Activated B cell treated with CpG ODN at 0.5 μM for 24 hours (primary cell): ENCODE measurements around the gene SLC9A3. TPM values are rescaled to one million over a fixed set of nuclear protein-coding genes. Genes with fewer than 3 reads are reported as not detected.

Experiments used
- ATAC-seq: fragments of 200-7000 bp; cut with Tn5 transposase; one replicate; pipeline ENCODE4 v1.10.0; 2021; ENCODE audit warnings: low read depth, mild to moderate bottlenecking, moderate library complexity
- CTCF ChIA-PET: fragments of 350-600 bp; sonication (Branson Sonifier 250); formaldehyde crosslinking; loops from one replicate; lab custom pipeline; 2021; ENCODE audit warnings: antibody characterized with exemption; lab: Charles Lee
- POLR2A ChIA-PET: fragments of 350-600 bp; sonication (Branson Sonifier 250); formaldehyde crosslinking; loops from one replicate; lab custom pipeline; 2021; ENCODE audit warnings: antibody characterized with exemption; lab: Charles Lee
- DNase-seq: peaks from one replicate; pipeline ENCODE4 v3.0.0; 2022
- H3K27ac Mint-ChIP-seq: one replicate; pipeline ENCODE4 v1.8.0; 2020; ENCODE audit warnings: mixed read lengths
- H3K27me3 Mint-ChIP-seq: one replicate; pipeline ENCODE4 v1.8.0; 2021; ENCODE audit warnings: mixed read lengths
- H3K36me3 Mint-ChIP-seq: one replicate; pipeline ENCODE4 v1.8.0; 2021; ENCODE audit warnings: low read depth, mixed read lengths
- H3K4me1 Mint-ChIP-seq: one replicate; pipeline ENCODE4 v1.8.0; 2021; ENCODE audit warnings: mixed read lengths
- H3K4me3 Mint-ChIP-seq: one replicate; pipeline ENCODE4 v1.8.0; 2020; ENCODE audit warnings: mild to moderate bottlenecking, mixed read lengths
- H3K9me3 Mint-ChIP-seq: one replicate; pipeline ENCODE4 v1.8.0; 2020; ENCODE audit warnings: mixed read lengths
- intact Hi-C: fragments of 100-400 bp; cut with micrococcal nuclease; formaldehyde crosslinking; loops from one replicate; pipeline ENCODE4 v1.15.1; 2024
- total RNA-seq: library from RNA; stranded (reverse); gene quantifications from 2 replicates; pipeline ENCODE4 v1.2.3, GENCODE V29; 2022
- TF ChIP-seq, protein P1 (sequence below): fragments of 200-600 bp; IDR thresholded peaks from one replicate; pipeline ENCODE4 v1.8.0; 2022; ENCODE audit warnings: antibody characterized with exemption, mild to moderate bottlenecking

Gene SLC9A3
- total RNA-seq, 1 donor from 2014 or later = 0.20 TPM

DNA sequence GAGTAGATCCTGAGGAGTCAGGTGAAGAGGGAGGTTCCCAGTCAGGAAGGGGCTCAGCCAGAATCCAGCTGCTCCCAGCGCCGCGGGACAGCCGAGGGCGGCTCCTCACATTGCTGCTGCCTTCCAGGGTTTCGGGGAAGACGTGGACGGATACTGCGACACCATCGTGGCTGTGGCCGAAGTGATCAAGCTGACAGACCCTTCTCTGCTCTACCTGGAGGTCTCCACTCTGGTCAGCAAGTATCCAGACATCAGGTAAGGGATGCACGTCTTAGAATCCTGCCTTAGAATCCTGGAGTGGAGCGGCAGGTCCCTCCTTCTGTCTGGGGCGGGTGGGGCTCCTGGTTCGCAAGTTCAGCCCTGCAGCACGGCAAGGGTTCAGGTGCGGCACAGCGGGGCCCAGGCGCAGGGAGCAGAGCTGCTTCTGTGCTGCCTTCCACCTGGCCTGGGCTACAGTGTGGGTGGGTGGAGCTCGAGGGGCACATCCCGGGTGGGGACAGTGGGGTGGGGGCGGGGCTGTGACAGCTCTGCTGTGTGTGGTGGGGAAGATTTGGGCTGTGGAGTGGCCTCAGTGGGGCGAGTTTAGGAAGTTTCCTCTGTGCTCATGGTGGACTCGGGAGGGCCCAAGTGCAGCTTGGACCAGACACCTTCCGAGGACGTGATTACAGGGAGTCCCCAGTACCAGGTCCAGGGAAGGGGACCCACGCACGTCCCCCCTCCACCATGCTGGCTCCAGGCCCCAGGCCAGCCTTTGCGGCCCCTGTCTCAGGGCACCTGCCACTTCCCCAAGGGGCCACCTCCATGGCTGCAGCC lies 58.5 kb downstream of the SLC9A3 start:
- Mint-ChIP-seq H3K27me3 (no peaks in the 10 kb centered on the region), H3K27ac (no peak overlapping the region), H3K4me1 (peaks cover 36% of the 10 kb centered on the region), H3K36me3 (peaks cover 37% of the 10 kb centered on the region), H3K9me3 (no peaks in the 10 kb centered on the region), H3K4me3 (no peak overlapping the region)
- intact Hi-C loops = loop anchor here (2.0 kb wide), 2 partner anchors 19 to 63 kb away; no protein-coding TSS in a partner anchor
- CTCF ChIA-PET = no interaction called here
- ATAC-seq (no peak), DNase-seq (peak; percentile 11)
- TF ChIP-seq, protein P1, sequence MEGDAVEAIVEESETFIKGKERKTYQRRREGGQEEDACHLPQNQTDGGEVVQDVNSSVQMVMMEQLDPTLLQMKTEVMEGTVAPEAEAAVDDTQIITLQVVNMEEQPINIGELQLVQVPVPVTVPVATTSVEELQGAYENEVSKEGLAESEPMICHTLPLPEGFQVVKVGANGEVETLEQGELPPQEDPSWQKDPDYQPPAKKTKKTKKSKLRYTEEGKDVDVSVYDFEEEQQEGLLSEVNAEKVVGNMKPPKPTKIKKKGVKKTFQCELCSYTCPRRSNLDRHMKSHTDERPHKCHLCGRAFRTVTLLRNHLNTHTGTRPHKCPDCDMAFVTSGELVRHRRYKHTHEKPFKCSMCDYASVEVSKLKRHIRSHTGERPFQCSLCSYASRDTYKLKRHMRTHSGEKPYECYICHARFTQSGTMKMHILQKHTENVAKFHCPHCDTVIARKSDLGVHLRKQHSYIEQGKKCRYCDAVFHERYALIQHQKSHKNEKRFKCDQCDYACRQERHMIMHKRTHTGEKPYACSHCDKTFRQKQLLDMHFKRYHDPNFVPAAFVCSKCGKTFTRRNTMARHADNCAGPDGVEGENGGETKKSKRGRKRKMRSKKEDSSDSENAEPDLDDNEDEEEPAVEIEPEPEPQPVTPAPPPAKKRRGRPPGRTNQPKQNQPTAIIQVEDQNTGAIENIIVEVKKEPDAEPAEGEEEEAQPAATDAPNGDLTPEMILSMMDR = no peak
- POLR2A ChIA-PET = interaction anchor here (1.4 kb wide), 1 partner anchor 21 kb away, joined by 3 read pairs; no protein-coding TSS in a partner anchor

DNA sequence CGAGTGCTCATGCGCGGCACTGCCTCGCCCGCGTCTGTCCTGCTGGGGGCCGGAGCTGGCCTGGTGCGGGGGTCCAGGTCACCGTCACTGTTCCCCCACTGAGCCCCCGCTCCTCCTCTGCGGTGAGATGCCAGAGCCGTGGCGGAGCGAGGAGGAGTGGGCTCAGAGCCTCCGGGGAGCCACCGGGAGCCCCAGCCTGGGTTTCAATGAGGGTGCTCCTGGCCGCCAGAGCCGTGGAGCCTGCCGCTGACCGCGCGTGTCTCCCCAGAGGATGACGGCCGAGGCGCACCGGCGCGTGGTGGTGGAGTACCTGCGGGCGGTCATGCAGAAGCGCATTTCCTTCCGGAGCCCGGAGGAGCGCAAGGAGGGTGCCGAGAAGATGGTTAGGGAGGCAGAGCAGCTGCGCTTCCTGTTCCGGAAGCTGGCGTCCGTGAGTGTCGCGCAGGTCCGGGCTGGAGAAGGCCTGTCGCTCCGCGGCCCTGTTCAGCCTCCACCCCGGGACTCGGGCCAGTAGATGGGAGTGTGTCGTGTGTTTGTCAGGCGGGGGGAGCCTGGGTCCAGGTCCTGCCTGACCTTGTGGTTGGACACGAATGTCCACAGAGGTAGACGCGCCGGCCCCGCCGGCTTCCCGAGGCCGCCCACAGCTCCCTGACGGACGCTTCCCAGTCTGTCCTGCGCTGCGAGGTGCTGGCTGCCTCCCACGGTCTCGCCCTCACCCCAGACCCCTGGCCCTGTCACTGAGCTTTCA lies 59.2 kb downstream of the SLC9A3 start:
- no peak overlapping the region for H3K27ac Mint-ChIP-seq
- POLR2A ChIA-PET = interaction anchor here (1.2 to 1.4 kb wide), 2 partner anchors 8 to 21 kb away, joined by 3 read pairs; no protein-coding TSS in a partner anchor

DNA sequence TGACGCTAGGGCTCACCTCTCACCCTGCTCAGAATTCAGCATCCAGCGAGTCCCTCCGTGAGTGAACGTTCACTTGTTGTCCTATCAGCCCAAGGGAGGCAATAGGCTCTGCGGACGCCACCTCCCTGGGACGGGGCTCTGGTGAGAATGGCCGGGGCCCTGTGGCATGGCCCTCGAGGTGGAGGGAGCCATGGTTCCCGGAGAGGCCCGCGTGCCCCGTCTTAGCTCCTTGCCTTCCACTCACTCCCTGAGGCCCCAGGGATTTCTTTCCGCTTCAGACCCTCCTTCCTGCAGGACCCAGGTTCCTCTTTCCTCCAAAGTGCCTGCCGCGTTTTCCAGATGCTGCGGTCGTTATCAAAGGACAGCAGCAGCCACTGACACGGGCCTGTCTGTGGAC lies 59.8 kb downstream of the SLC9A3 start:
- DNase-seq (no peak), ATAC-seq (no peak)
- ChIA-PET POLR2A (interaction anchor here (0.9 to 1.2 kb wide), 3 partner anchors 9 to 193 kb away, joined by 3 read pairs; no protein-coding TSS in a partner anchor), CTCF (no interaction called here)
- TF ChIP-seq, protein P1 = no peak
- Mint-ChIP-seq H3K27me3 (no peaks in the 10 kb centered on the region), H3K4me1 (peaks cover 32% of the 10 kb centered on the region), H3K36me3 (peaks cover 50% of the 10 kb centered on the region), H3K9me3 (no peaks in the 10 kb centered on the region), H3K27ac (peak overlapping the region; percentile 13), H3K4me3 (no peak overlapping the region)
- intact Hi-C loops = loop anchor here (1.0 to 2.0 kb wide), 3 partner anchors 8 to 62 kb away; no protein-coding TSS in a partner anchor

More for the DNA sequence above, 59.2 kb downstream of the SLC9A3 start:
- intact Hi-C loops = loop anchor here (1.0 to 2.0 kb wide), 3 partner anchors 7 to 62 kb away; no protein-coding TSS in a partner anchor
- peaks cover 28% of the 10 kb centered on the region for H3K4me1 Mint-ChIP-seq
- no peak for DNase-seq
- ATAC-seq = no peak
- H3K4me3 Mint-ChIP-seq = no peak overlapping the region
- no peaks in the 10 kb centered on the region for H3K27me3 Mint-ChIP-seq
- H3K9me3 Mint-ChIP-seq = no peaks in the 10 kb centered on the region
- TF ChIP-seq, protein P1 = no peak
- H3K36me3 Mint-ChIP-seq = peaks cover 44% of the 10 kb centered on the region
- CTCF ChIA-PET = no interaction called here

DNA sequence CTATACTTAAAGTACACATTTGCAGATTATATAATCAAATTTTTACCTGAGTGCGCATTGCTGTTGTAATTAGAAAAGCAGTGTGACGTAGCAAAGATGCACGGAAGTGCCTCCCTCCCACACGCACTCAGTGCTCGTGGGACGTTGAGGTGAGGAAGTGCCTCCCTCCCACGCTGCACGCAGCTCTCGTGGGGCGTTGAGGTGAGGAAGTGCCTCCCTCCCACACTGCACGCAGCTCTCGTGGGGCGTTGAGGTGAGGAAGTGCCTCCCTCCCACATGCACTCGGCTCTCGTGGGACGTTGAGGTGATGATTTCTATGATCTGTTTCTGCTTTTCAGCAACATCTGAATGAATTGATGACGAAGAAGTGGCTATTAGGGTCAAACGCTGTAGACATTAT lies 60.3 kb downstream of the SLC9A3 start:
- Mint-ChIP-seq H3K27me3 (no peaks in the 10 kb centered on the region), H3K9me3 (no peaks in the 10 kb centered on the region), H3K27ac (peak overlapping the region; percentile 13), H3K36me3 (peaks cover 55% of the 10 kb centered on the region), H3K4me3 (no peak overlapping the region), H3K4me1 (peaks cover 37% of the 10 kb centered on the region)
- TF ChIP-seq, protein P1 = no peak
- intact Hi-C loops = loop anchor here (1.0 to 2.0 kb wide), 3 partner anchors 8 to 61 kb away; no protein-coding TSS in a partner anchor
- POLR2A ChIA-PET = interaction anchor here (0.9 to 1.2 kb wide), 3 partner anchors 9 to 193 kb away, joined by 3 read pairs; no protein-coding TSS in a partner anchor
- CTCF ChIA-PET = no interaction called here
- peak; percentile 61 for DNase-seq
- ATAC-seq = peak; percentile 95
